Bronchial epithelial cell (primary cell): ENCODE data around the gene KRT24. TPM values are rescaled to one million over a fixed set of nuclear protein-coding genes. Genes with fewer than 3 reads are reported as not detected.

Experiments used
- total RNA-seq: library from RNA; depleted of rRNA; stranded (reverse); fragments of >200 nt; gene quantifications from 2 replicates; pipeline ENCODE4 v1.2.1, GENCODE V29; 2014

The KRT24 gene
- total RNA-seq, 1 donor from 2014 or later, result 1.6 TPM

Other genes with a start within 250 kb of the KRT24 start
- 22.0 and 27.1 TPM in 2 replicates for gene TNS4, start 202.1 kb downstream of the KRT24 start, total RNA-seq
- not detected in 2 replicates for gene CCR7, start 138.3 kb downstream of the KRT24 start, total RNA-seq
- 49.2 and 75.5 TPM in 2 replicates for gene SMARCE1, start 55.9 kb downstream of the KRT24 start, total RNA-seq
- gene KRT222, start 38.6 kb downstream of the KRT24 start, total RNA-seq, result not detected in 2 replicates
- gene KRT25, start 51.6 kb upstream of the KRT24 start, total RNA-seq, result not detected in 2 replicates
- gene KRT26, start 68.4 kb upstream of the KRT24 start, total RNA-seq, result not detected in 2 replicates
- not detected in 2 replicates for gene KRT27, start 78.8 kb upstream of the KRT24 start, total RNA-seq
- not detected in 2 replicates for gene KRT28, start 96.2 kb upstream of the KRT24 start, total RNA-seq
- 5.8 and 6.3 TPM in 2 replicates for gene KRT10, start 118.9 kb upstream of the KRT24 start, total RNA-seq
- not detected in 2 replicates for gene KRT12, start 163.5 kb upstream of the KRT24 start, total RNA-seq
- gene KRT20, start 181.5 kb upstream of the KRT24 start, total RNA-seq, result not detected in 2 replicates
- 12.9 and 29.4 TPM in 2 replicates for gene KRT23, start 233.9 kb upstream of the KRT24 start, total RNA-seq